ENCODE measurements around the gene ELMO3. TPM values are rescaled to one million over a fixed set of nuclear protein-coding genes. Genes with fewer than 3 reads are reported as not detected.

Gene ELMO3
- total and polyA plus RNA-seq, 2 of the 13 experiments (the other 11 are each of a cell fraction or from before 2014, with no cell fraction given): 2.6 to 4.0 TPM

DNA sequence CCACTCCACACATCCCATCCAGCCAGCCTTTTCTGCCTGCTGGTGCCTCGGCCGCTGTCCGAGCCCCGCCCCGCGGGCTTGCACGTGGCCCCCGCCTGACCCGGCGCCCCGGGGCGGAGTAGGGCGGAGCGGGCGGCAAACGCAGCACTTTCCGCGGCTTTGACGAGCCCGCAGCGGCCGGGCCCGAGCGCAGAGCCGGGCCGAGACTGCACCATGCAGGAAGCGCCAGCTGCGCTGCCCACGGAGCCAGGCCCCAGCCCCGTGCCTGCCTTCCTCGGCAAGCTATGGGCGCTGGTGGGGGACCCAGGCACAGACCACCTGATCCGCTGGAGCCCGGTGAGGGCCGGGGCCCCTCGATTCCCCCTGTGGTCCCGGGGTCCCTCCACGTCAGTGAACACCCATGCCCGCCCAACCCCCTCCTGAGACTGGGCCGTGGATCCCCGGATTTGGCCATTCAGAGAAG lies 34.3 kb upstream of the ELMO3 start, which contains the start of gene HSF4 (continued):
- TF ChIP-seq, protein P1, sequence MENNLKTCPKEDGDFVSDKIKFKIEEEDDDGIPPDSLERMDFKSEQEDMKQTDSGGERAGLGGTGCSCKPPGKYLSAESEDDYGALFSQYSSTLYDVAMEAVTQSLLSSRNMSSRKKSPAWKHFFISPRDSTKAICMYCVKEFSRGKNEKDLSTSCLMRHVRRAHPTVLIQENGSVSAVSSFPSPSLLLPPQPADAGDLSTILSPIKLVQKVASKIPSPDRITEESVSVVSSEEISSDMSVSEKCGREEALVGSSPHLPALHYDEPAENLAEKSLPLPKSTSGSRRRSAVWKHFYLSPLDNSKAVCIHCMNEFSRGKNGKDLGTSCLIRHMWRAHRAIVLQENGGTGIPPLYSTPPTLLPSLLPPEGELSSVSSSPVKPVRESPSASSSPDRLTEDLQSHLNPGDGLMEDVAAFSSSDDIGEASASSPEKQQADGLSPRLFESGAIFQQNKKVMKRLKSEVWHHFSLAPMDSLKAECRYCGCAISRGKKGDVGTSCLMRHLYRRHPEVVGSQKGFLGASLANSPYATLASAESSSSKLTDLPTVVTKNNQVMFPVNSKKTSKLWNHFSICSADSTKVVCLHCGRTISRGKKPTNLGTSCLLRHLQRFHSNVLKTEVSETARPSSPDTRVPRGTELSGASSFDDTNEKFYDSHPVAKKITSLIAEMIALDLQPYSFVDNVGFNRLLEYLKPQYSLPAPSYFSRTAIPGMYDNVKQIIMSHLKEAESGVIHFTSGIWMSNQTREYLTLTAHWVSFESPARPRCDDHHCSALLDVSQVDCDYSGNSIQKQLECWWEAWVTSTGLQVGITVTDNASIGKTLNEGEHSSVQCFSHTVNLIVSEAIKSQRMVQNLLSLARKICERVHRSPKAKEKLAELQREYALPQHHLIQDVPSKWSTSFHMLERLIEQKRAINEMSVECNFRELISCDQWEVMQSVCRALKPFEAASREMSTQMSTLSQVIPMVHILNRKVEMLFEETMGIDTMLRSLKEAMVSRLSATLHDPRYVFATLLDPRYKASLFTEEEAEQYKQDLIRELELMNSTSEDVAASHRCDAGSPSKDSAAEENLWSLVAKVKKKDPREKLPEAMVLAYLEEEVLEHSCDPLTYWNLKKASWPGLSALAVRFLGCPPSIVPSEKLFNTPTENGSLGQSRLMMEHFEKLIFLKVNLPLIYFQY (CRISPR knock-in tag; IDR thresholded peaks at IDR 0.05; ENCODE audit: borderline replicate concordance): peak; percentile 98; the same call in 1 of the 2 replicates
- TF ChIP-seq ZNF781 (CRISPR knock-in tag; IDR thresholded peaks at IDR 0.05; ENCODE audit: borderline replicate concordance, not compliant biosample characterization) (no peak), ESRRA (CRISPR knock-in tag; IDR thresholded peaks at IDR 0.05; ENCODE audit: low read depth) (no peak), CHD4 (IDR thresholded peaks at IDR 0.05; ENCODE audit: borderline replicate concordance, low read length) (no peak), CEBPG (CRISPR knock-in tag; IDR thresholded peaks at IDR 0.05) (no peak; the same call in 1 of the 2 replicates), ZNF562 (CRISPR knock-in tag; IDR thresholded peaks at IDR 0.05; ENCODE audit: borderline replicate concordance) (no peak; the same call in 1 of the 2 replicates), RXRA (CRISPR knock-in tag; IDR thresholded peaks at IDR 0.05) (peak; percentile 54; the same call in 1 of the 2 replicates), CBX1 (IDR thresholded peaks at IDR 0.05; ENCODE audit: low read depth) (peak; percentile 41), NFE2 (CRISPR knock-in tag; IDR thresholded peaks at IDR 0.05) (no peak), PLRG1 (conservative IDR thresholded peaks at IDR 0.05) (no peak), ZNF34 (CRISPR knock-in tag; IDR thresholded peaks at IDR 0.05; ENCODE audit: borderline replicate concordance) (no peak), IRX3 (CRISPR knock-in tag; IDR thresholded peaks at IDR 0.05; ENCODE audit: borderline replicate concordance, low read depth) (peak; percentile 81), CEBPB (IDR thresholded peaks at IDR 0.05; ENCODE audit: borderline replicate concordance, low read depth, low read length) (no peak)
- TF ChIP-seq, protein P2, sequence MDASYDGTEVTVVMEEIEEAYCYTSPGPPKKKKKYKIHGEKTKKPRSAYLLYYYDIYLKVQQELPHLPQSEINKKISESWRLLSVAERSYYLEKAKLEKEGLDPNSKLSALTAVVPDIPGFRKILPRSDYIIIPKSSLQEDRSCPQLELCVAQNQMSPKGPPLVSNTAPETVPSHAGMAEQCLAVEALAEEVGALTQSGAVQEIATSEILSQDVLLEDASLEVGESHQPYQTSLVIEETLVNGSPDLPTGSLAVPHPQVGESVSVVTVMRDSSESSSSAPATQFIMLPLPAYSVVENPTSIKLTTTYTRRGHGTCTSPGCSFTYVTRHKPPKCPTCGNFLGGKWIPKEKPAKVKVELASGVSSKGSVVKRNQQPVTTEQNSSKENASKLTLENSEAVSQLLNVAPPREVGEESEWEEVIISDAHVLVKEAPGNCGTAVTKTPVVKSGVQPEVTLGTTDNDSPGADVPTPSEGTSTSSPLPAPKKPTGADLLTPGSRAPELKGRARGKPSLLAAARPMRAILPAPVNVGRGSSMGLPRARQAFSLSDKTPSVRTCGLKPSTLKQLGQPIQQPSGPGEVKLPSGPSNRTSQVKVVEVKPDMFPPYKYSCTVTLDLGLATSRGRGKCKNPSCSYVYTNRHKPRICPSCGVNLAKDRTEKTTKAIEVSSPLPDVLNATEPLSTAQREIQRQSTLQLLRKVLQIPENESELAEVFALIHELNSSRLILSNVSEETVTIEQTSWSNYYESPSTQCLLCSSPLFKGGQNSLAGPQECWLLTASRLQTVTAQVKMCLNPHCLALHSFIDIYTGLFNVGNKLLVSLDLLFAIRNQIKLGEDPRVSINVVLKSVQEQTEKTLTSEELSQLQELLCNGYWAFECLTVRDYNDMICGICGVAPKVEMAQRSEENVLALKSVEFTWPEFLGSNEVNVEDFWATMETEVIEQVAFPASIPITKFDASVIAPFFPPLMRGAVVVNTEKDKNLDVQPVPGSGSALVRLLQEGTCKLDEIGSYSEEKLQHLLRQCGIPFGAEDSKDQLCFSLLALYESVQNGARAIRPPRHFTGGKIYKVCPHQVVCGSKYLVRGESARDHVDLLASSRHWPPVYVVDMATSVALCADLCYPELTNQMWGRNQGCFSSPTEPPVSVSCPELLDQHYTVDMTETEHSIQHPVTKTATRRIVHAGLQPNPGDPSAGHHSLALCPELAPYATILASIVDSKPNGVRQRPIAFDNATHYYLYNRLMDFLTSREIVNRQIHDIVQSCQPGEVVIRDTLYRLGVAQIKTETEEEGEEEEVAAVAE (CRISPR knock-in tag; IDR thresholded peaks at IDR 0.05; ENCODE audit: borderline replicate concordance): peak; percentile 34; the same call in 1 of the 2 replicates
- TF ChIP-seq, protein P3, sequence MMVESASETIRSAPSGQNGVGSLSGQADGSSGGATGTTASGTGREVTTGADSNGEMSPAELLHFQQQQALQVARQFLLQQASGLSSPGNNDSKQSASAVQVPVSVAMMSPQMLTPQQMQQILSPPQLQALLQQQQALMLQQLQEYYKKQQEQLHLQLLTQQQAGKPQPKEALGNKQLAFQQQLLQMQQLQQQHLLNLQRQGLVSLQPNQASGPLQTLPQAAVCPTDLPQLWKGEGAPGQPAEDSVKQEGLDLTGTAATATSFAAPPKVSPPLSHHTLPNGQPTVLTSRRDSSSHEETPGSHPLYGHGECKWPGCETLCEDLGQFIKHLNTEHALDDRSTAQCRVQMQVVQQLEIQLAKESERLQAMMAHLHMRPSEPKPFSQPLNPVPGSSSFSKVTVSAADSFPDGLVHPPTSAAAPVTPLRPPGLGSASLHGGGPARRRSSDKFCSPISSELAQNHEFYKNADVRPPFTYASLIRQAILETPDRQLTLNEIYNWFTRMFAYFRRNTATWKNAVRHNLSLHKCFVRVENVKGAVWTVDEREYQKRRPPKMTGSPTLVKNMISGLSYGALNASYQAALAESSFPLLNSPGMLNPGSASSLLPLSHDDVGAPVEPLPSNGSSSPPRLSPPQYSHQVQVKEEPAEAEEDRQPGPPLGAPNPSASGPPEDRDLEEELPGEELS (CRISPR knock-in tag; IDR thresholded peaks at IDR 0.05): peak; percentile 78
- TF ChIP-seq, protein P4, sequence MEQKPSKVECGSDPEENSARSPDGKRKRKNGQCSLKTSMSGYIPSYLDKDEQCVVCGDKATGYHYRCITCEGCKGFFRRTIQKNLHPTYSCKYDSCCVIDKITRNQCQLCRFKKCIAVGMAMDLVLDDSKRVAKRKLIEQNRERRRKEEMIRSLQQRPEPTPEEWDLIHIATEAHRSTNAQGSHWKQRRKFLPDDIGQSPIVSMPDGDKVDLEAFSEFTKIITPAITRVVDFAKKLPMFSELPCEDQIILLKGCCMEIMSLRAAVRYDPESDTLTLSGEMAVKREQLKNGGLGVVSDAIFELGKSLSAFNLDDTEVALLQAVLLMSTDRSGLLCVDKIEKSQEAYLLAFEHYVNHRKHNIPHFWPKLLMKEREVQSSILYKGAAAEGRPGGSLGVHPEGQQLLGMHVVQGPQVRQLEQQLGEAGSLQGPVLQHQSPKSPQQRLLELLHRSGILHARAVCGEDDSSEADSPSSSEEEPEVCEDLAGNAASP (CRISPR knock-in tag; IDR thresholded peaks at IDR 0.05; ENCODE audit: borderline replicate concordance): peak; percentile 86

Data from HepG2 (cell line).